Muscle of leg (tissue), 11 donors: ENCODE measurements around the gene SDK2. TPM values are rescaled to one million over a fixed set of nuclear protein-coding genes. Genes with fewer than 3 reads are reported as not detected.

Experiments used
- DNase-seq: peaks from one replicate; pipeline ENCODE4 v3.0.0; 2013
- H3K27ac ChIP-seq: one replicate; pipeline ENCODE4 v1.5.1; 2013; ENCODE audit warnings: mild to moderate bottlenecking, low read length, control low read depth
- H3K27me3 ChIP-seq: one replicate; pipeline ENCODE4 v1.6.1; 2013; ENCODE audit warnings: low read length; ENCODE audit not compliant: control insufficient read depth, insufficient read depth
- H3K36me3 ChIP-seq: one replicate; pipeline ENCODE4 v1.6.1; 2013; ENCODE audit warnings: low read length; ENCODE audit not compliant: control insufficient read depth, insufficient read depth
- H3K4me1 ChIP-seq: one replicate; pipeline ENCODE4 v1.6.1; 2013; ENCODE audit warnings: low read length; ENCODE audit not compliant: control insufficient read depth, insufficient read depth
- H3K4me3 ChIP-seq: one replicate; pipeline ENCODE4 v1.5.1; 2013; ENCODE audit warnings: low read length, control low read depth
- H3K9me3 ChIP-seq: replicated peaks from 2 replicates; pipeline ENCODE4 v1.6.1; 2013; ENCODE audit warnings: low read depth, low read length; ENCODE audit not compliant: control insufficient read depth
- WGBS: methylation state at CpG from one replicate; pipeline ENCODE4 v1.1.5; 2013; ENCODE audit warnings: missing lambda C conversion rate; ENCODE audit not compliant: insufficient coverage; 5-methylcytosine and 5-hydroxymethylcytosine counted together
- polyA plus RNA-seq, 8 donors: library from polyadenylated mRNA; unstranded; fragments of 120-200 nt; gene quantifications; one replicate each; pipeline versions ENCODE4 v1.2.1 to v1.2.3, GENCODE V29; 2013; ENCODE audit warnings: inconsistent platforms in 1 of 8, low replicate concordance in 1 of 8; ENCODE audit not compliant: insufficient read length in 8 of 8, insufficient read depth in 1 of 8
- total RNA-seq: library from RNA; stranded (reverse); fragments of 120-200 nt; gene quantifications from one replicate; pipeline ENCODE4 v1.2.4, GENCODE V29; 2013

SDK2 gene
- total and polyA plus RNA-seq, 9 donors = 18.2 to 40.6 (median 25.8) TPM

- DNase-seq = no peak
- Histone ChIP-seq H3K36me3 (no peaks in the 10 kb centered on the region), H3K27me3 (peaks cover 10% of the 10 kb centered on the region), H3K4me3 (no peak overlapping the region), H3K4me1 (peaks cover 24% of the 10 kb centered on the region), H3K9me3 (peaks cover 2% of the 10 kb centered on the region), H3K27ac (peak overlapping the region; percentile 76)
- 43% methylated on average over 1 of the region's 5 CpGs for WGBS
These were observed 320.7 kb downstream of the SDK2 start for GRCh38 chr17:73323409-73324159.

- H3K4me1 ChIP-seq = peaks cover 43% of the 10 kb centered on the region
- 57% methylated on average over 1 of the region's 6 CpGs for WGBS
- peaks cover 10% of the 10 kb centered on the region for H3K27me3 ChIP-seq
- H3K27ac ChIP-seq = no peak overlapping the region
- DNase-seq = no peak
- H3K4me3 ChIP-seq = no peak overlapping the region
- no peaks in the 10 kb centered on the region for H3K36me3 ChIP-seq
- peaks cover 2% of the 10 kb centered on the region for H3K9me3 ChIP-seq
These were observed 323.5 kb downstream of the SDK2 start for GRCh38 chr17:73320601-73321264.

- no peak overlapping the region for H3K4me3 ChIP-seq
- no peak for DNase-seq
These were observed 324.5 kb downstream of the SDK2 start for GRCh38 chr17:73319766-73320165.

GRCh38 chr17:73318836-73319235 is 325.4 kb downstream of the SDK2 start:
- Histone ChIP-seq H3K9me3 (peaks cover 2% of the 10 kb centered on the region), H3K4me1 (peaks cover 25% of the 10 kb centered on the region), H3K4me3 (no peak overlapping the region), H3K27me3 (peaks cover 4% of the 10 kb centered on the region), H3K27ac (no peak overlapping the region), H3K36me3 (no peaks in the 10 kb centered on the region)
- WGBS = 14% methylated on average over 1 of the region's 5 CpGs
- no peak for DNase-seq

More at GRCh38 chr17:73319766-73320165, 324.5 kb downstream of the SDK2 start:
- peaks cover 7% of the 10 kb centered on the region for H3K27me3 ChIP-seq
- H3K4me1 ChIP-seq = peaks cover 34% of the 10 kb centered on the region
- H3K27ac ChIP-seq = no peak overlapping the region
- peaks cover 2% of the 10 kb centered on the region for H3K9me3 ChIP-seq
- no peaks in the 10 kb centered on the region for H3K36me3 ChIP-seq
- no CpG with 5 or more reads among the region's 3 CpGs for WGBS

- Histone ChIP-seq H3K4me1 (peaks cover 21% of the 10 kb centered on the region), H3K27me3 (peaks cover 2% of the 10 kb centered on the region), H3K9me3 (peaks cover 2% of the 10 kb centered on the region), H3K4me3 (no peak overlapping the region), H3K27ac (no peak overlapping the region), H3K36me3 (no peaks in the 10 kb centered on the region)
- no peak for DNase-seq
- WGBS = 97% methylated on average over 5 of the region's 8 CpGs
These were observed 325.8 kb downstream of the SDK2 start for GRCh38 chr17:73318427-73318813.

- WGBS = 73% methylated on average over 6 of the region's 9 CpGs
- H3K36me3 ChIP-seq = no peaks in the 10 kb centered on the region
- H3K27ac ChIP-seq = peak overlapping the region; percentile 29
- no peak for DNase-seq
- no peak overlapping the region for H3K4me3 ChIP-seq
- peaks cover 2% of the 10 kb centered on the region for H3K9me3 ChIP-seq
- peaks cover 19% of the 10 kb centered on the region for H3K4me1 ChIP-seq
- peaks cover 2% of the 10 kb centered on the region for H3K27me3 ChIP-seq
These were observed 326.5 kb downstream of the SDK2 start for GRCh38 chr17:73317513-73318426.

- H3K4me1 ChIP-seq = peaks cover 25% of the 10 kb centered on the region
- H3K27ac ChIP-seq = no peak overlapping the region
- WGBS = 48% methylated on average over 4 of the region's 8 CpGs
- no peaks in the 10 kb centered on the region for H3K27me3 ChIP-seq
- no peak overlapping the region for H3K4me3 ChIP-seq
- DNase-seq = no peak
- H3K9me3 ChIP-seq = no peaks in the 10 kb centered on the region
- no peaks in the 10 kb centered on the region for H3K36me3 ChIP-seq
These were observed 327.2 kb downstream of the SDK2 start for GRCh38 chr17:73316919-73317505.

GRCh38 chr17:73315471-73315870 is 328.8 kb downstream of the SDK2 start:
- no peak overlapping the region for H3K27ac ChIP-seq

GRCh38 chr17:73313526-73314127 is 330.6 kb downstream of the SDK2 start:
- no peak for DNase-seq
- H3K36me3 ChIP-seq = no peaks in the 10 kb centered on the region
- no peaks in the 10 kb centered on the region for H3K27me3 ChIP-seq
- H3K4me1 ChIP-seq = peaks cover 42% of the 10 kb centered on the region
- no peaks in the 10 kb centered on the region for H3K9me3 ChIP-seq
- H3K27ac ChIP-seq = no peak overlapping the region
- H3K4me3 ChIP-seq = no peak overlapping the region
- 54% methylated on average over 4 of the region's 8 CpGs for WGBS

More at GRCh38 chr17:73315471-73315870, 328.8 kb downstream of the SDK2 start:
- H3K4me3 ChIP-seq = no peak overlapping the region
- no CpG with 5 or more reads among the region's 5 CpGs for WGBS
- no peaks in the 10 kb centered on the region for H3K36me3 ChIP-seq
- no peak for DNase-seq
- H3K27me3 ChIP-seq = no peaks in the 10 kb centered on the region
- peaks cover 25% of the 10 kb centered on the region for H3K4me1 ChIP-seq
- no peaks in the 10 kb centered on the region for H3K9me3 ChIP-seq
